Measurements from ENCODE around the gene RTL9.

RTL9 gene

GRCh38 chrX:110397339-110397738 lies 38.7 kb downstream of the RTL9 start:
- H3K36me3 ChIP-seq = no peaks in the 10 kb centered on the region
- H3K27ac ChIP-seq = no peak overlapping the region
- no peaks in the 10 kb centered on the region for H3K9me3 ChIP-seq
- H3K4me3 ChIP-seq = no peak overlapping the region
- no peak for TF ChIP-seq CTCF (IDR thresholded peaks at IDR 0.05)
- no peaks in the 10 kb centered on the region for H3K4me1 ChIP-seq
- H3K27me3 ChIP-seq = no peaks in the 10 kb centered on the region
- DNase-seq = no peak
- intact Hi-C loops (cut with DNase I; ENCODE audit: low total_unique reads) = no loop called here

GRCh38 chrX:110397904-110398303 lies 39.3 kb downstream of the RTL9 start:
- Histone ChIP-seq H3K36me3 (no peaks in the 10 kb centered on the region), H3K27ac (no peak overlapping the region), H3K4me3 (no peak overlapping the region), H3K4me1 (no peaks in the 10 kb centered on the region), H3K27me3 (no peaks in the 10 kb centered on the region), H3K9me3 (no peaks in the 10 kb centered on the region)
- no peak for TF ChIP-seq CTCF (IDR thresholded peaks at IDR 0.05)
- no peak for DNase-seq
- intact Hi-C loops (cut with DNase I; ENCODE audit: low total_unique reads) = no loop called here

- Histone ChIP-seq H3K27ac (no peak overlapping the region), H3K9me3 (no peaks in the 10 kb centered on the region), H3K27me3 (no peaks in the 10 kb centered on the region), H3K4me3 (no peak overlapping the region), H3K36me3 (no peaks in the 10 kb centered on the region), H3K4me1 (no peaks in the 10 kb centered on the region)
- intact Hi-C loops (cut with DNase I; ENCODE audit: low total_unique reads) = no loop called here
- no peak for TF ChIP-seq CTCF (IDR thresholded peaks at IDR 0.05)
- DNase-seq = no peak
Observed at GRCh38 chrX:110399497-110399896, 40.8 kb downstream of the RTL9 start.

GRCh38 chrX:110399966-110400365 lies 41.3 kb downstream of the RTL9 start:
- Histone ChIP-seq H3K4me1 (no peaks in the 10 kb centered on the region), H3K9me3 (no peaks in the 10 kb centered on the region), H3K27ac (no peak overlapping the region), H3K4me3 (no peak overlapping the region), H3K27me3 (no peaks in the 10 kb centered on the region), H3K36me3 (no peaks in the 10 kb centered on the region)
- no peak for DNase-seq
- intact Hi-C loops (cut with DNase I; ENCODE audit: low total_unique reads) = no loop called here
- no peak for TF ChIP-seq CTCF (IDR thresholded peaks at IDR 0.05)

- H3K4me3 ChIP-seq = no peak overlapping the region
- TF ChIP-seq CTCF (IDR thresholded peaks at IDR 0.05) = no peak
- H3K4me1 ChIP-seq = no peaks in the 10 kb centered on the region
- H3K9me3 ChIP-seq = no peaks in the 10 kb centered on the region
- H3K36me3 ChIP-seq = no peaks in the 10 kb centered on the region
- intact Hi-C loops (cut with DNase I; ENCODE audit: low total_unique reads) = no loop called here
- no peak for DNase-seq
- no peaks in the 10 kb centered on the region for H3K27me3 ChIP-seq
- H3K27ac ChIP-seq = no peak overlapping the region
Observed at GRCh38 chrX:110401135-110401534, 42.5 kb downstream of the RTL9 start.

Data from tibial artery (tissue), 4 donors.